C4-2B (cell line): ENCODE data around the gene CYREN.
"Not testable (repeated sequence)": the region's sequence is repeated elsewhere in the genome, so short reads cannot be mapped to it uniquely, and the experiment has no call there.

Experiments
- H3K27ac ChIP-seq: fragments of 450-650 bp; 2 replicates; pipeline ENCODE4 v1.5.1; 2017
- ZFX ChIP-seq: fragments of 450-650 bp; IDR thresholded peaks from 2 replicates; pipeline ENCODE4 v1.6.1; 2017
- TF ChIP-seq, protein P1 (sequence below): fragments of 450-650 bp; conservative IDR thresholded peaks from 2 replicates; pipeline ENCODE4 v1.5.1; 2017; ENCODE audit warnings: mild to moderate bottlenecking

Gene CYREN

DNA sequence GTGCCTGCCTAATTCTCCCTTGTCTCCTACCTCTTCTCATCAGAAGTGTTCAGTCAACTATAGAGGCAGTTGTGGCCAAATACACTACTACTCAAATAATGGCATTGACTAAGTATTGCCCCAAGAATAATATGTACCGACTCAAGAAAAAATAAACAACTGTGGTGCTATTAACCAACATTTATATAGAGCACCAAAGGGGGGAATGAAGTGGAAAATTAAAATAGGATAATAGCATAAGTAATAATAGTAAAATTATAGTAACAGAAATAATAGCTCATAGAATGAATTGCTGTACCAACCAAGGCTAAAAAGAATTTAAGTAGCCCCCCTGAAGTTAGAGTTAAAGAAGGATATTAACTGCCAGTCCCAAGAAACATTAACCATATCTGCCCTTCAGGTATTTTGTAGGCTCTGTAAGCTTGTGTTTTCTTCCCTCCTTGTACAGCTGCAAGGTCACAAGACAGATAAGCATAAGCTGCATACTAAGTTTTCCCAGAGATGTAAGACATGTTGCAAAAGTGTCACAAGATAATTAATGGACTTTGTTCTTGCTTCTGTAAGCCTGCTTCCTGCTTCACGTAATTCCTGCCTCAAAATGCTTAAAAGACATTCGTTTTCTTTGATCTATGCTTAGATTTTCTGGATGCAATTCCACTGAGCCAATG is 10.9 kb upstream of the CYREN start:
- no peak overlapping the region for H3K27ac ChIP-seq
- no peak for TF ChIP-seq ZFX
- TF ChIP-seq, protein P1, sequence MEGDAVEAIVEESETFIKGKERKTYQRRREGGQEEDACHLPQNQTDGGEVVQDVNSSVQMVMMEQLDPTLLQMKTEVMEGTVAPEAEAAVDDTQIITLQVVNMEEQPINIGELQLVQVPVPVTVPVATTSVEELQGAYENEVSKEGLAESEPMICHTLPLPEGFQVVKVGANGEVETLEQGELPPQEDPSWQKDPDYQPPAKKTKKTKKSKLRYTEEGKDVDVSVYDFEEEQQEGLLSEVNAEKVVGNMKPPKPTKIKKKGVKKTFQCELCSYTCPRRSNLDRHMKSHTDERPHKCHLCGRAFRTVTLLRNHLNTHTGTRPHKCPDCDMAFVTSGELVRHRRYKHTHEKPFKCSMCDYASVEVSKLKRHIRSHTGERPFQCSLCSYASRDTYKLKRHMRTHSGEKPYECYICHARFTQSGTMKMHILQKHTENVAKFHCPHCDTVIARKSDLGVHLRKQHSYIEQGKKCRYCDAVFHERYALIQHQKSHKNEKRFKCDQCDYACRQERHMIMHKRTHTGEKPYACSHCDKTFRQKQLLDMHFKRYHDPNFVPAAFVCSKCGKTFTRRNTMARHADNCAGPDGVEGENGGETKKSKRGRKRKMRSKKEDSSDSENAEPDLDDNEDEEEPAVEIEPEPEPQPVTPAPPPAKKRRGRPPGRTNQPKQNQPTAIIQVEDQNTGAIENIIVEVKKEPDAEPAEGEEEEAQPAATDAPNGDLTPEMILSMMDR, result no peak

DNA sequence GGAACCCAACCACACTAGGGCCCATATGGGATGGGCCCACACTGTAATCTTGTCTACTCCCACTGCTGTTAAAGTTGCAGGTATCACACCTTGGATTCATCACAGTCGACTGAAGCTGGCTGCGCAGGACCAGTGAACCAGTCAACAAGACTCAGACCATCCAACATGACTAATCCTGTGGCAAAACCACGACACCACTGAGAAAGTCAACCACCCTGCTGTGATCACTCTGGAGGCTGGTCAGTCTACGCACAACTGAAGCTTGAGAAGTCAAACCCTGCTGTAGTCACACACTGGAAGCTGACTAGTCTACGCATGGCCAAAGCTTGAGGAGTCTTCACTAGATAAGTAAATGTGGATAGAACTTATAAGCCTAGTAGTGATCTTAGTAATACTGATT is 9.6 kb upstream of the CYREN start:
- TF ChIP-seq ZFX, result no peak
- TF ChIP-seq, protein P1, result no peak
- H3K27ac ChIP-seq, result no peak overlapping the region

DNA sequence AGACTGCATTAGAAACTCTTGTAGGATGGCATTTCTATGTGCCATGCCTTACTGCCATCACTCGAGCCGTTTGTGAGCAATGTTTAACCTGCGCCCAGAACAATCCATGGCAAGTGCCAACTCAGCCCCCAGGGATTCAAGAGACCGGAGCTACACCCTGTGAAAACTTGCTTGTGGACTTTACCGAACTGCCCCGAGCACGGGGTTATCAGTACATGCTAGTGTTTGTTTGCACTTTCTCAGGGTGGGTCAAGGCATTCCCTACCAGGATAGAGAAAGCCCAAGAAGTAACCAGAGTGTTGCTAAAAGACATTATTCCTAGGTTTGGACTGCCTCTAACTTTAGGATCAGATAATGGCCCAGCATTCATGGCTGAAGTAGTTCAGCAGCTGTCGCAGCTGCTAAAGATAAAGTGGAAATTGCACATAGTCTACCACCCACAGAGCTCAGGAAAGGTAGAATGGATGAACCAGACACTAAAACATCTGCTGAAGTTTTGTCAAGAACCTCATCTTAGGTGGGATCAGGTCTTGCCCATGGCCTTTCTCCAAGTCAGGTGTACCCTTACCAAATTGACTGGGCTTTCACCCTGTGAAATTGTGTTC is 8.9 kb upstream of the CYREN start:
- H3K27ac ChIP-seq, result no peak overlapping the region
- TF ChIP-seq, protein P1, result no peak
- no peak for TF ChIP-seq ZFX

DNA sequence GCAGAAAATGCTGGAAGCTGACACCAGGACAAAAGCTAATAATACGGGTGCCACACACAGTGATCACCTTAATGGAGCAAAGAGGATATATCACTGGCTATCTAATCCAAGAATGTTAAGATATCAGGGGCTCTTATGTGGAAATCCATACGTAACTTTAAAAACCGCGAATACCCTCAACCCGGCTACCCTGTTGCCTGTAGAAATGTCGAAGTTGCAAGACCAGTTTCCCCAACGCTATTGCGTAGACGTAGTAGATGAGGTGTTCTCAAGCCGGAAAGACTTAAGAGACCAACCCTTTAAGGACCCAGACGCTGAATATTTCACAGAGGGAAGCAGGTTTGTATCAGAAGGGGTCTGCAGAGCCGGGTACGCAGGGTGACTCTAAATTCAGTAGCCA is 7.9 kb upstream of the CYREN start:
- TF ChIP-seq, protein P1, result no peak
- TF ChIP-seq ZFX, result no peak
- no peak overlapping the region for H3K27ac ChIP-seq

DNA sequence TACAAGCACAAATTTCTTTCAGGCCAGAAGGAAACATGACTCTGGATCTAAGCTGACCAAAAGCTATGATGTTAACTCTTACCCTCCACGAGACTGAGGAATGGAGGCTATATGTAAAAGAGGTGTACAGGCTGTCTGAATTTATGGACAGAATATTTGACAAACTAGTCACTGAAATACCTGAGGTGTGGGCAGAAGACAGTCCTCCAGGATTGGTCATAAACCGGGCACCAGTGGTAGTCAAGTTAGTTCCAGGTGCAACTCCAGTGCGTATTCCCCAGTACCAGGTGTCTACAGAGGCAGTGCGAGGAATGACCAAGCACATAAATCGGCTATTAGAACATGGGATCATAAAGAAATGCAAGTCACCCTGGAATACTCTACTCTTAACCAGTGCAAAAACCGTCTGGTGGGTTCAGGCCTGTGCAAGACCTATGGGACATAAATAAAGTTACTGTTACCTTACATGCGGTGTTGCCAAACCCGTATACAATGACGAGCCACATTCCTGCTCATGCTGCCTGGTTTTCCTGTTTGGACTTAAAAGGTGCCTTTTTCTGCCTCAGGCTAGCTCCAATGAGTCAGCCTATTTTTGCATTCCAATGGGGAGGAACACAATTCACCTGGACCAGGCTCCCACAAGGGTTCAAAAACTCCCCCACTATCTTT is 6.7 kb upstream of the CYREN start:
- H3K27ac ChIP-seq, result peak overlapping the region; percentile 5; the same call in 1 of the 2 replicates
- no peak for TF ChIP-seq ZFX
- TF ChIP-seq, protein P1, result no peak

DNA sequence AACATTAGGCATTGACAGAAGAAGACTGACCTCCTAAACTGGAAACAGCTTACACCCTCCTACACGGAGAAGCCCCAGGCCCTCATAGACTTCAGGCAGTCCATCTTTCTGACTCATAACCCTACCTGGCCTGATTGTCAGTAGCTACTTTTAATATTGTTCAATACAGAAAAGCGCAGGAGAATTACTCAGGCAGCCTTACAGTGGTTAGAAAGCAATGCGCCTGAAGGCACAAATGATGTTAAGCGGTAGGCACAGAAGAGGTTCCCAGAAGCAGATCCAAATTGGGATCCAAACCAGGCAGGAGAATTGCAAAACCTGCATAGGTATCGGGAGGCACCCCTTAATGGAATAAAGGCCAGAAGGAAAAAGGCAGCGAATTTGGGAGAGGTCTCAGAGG is 5.4 kb upstream of the CYREN start:
- H3K27ac ChIP-seq, result no peak overlapping the region; the same call in 1 of the 2 replicates
- no peak for TF ChIP-seq ZFX
- TF ChIP-seq, protein P1, result no peak

DNA sequence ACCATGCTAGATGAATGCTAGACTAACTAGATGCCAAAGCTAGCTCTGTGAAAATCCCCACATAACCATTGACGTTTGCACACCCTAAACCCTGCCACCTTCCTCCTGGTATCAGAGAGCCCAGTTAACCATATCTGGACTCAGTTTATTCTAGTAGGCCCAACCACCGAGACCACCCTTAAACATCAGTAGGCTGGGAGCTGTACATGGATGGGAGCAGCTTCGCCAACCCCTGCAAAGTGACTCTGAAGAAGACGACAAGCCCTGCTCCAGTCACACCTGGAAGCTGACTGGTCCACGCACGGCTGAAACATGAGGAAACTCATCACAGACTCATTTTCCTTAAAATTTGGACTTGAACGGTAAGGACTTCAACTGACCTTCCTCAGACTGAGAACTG is 4.4 kb upstream of the CYREN start:
- TF ChIP-seq, protein P1, result no peak
- TF ChIP-seq ZFX, result no peak
- no peak overlapping the region for H3K27ac ChIP-seq

DNA sequence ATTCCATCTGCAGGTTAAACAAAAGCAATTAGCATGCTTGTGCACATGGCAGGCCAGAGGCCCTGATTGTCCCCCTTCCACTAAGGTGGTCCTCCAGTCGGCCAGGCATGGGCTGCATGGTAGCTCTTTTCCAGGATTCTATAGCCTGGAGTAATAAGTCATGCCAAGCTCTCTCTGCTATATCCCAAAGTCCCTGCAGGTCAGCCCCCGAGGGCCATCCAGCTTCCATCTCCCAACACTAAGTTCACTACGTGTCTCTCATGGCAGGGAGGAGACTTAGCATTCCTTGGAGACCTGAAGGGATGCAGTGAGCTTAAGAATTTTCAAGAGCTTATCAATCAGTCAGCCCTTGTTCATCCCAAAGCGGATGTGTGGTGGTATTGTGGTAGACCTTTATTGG is 3.4 kb upstream of the CYREN start:
- H3K27ac ChIP-seq, result not testable (repeated sequence)

DNA sequence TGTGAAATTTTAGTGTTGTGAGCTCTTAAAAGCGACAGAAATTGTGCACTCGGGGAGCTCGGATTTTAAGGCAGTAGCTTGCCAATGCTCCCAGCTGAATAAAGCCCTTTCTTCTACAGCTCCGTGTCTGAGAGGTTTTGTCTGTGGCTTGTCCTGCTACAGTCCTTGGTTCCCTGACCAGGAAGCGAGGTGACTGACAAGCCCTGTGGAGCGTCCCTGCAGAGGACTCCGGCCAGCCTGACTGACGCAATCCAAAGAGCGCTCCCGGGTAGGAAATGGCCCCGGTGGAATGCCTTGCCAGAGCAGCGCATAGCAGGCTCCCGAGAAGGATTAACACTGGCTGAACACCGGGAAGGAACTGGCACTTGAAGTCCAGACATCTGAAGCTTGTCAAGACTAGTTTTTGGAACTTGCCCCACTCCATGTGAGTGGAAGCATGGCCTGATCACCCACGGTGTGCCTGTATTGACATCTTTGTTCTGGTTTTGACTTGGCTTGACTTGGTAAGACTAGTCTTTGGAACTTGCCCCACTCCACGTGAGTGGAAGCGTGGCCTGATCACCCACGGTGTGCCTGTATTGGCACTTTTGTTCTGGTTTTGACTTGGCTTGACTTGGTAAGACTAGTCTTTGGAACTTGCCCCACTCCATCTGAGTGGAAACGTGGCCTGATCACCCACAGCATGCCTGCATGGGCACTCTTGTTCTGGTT is 1.2 kb upstream of the CYREN start:
- peak overlapping the region; percentile 97; the same call in 1 of the 2 replicates for H3K27ac ChIP-seq
